ENCODE results near the gene PDCD2L.
"Not testable (repeated sequence)": the region's sequence is repeated elsewhere in the genome, so short reads cannot be mapped to it uniquely, and the experiment has no call there.

PDCD2L gene

GRCh38 chr19:34469026-34469425, 64.8 kb downstream of the PDCD2L start:
- not testable (repeated sequence) for DNase-seq (ENCODE audit: low read depth in 2 of 2)

- no peak for DNase-seq (ENCODE audit: low read depth in 2 of 2)
Measured at GRCh38 chr19:34471906-34472700, 67.9 kb downstream of the PDCD2L start.

- DNase-seq (ENCODE audit: low read depth in 2 of 2): no peak
Measured at GRCh38 chr19:34474233-34474989, 70.2 kb downstream of the PDCD2L start.

- peak; percentile 61 to 68 for DNase-seq (ENCODE audit: low read depth in 2 of 2)
Measured at GRCh38 chr19:34475026-34475974, 71.1 kb downstream of the PDCD2L start.

Measured in fibroblast of skin of left quadriceps (primary cell).